ENCODE data around the gene PSAT1.
"Not testable (repeated sequence)": the region's sequence is repeated elsewhere in the genome, so short reads cannot be mapped to it uniquely, and the experiment has no call there.

Gene PSAT1

DNA sequence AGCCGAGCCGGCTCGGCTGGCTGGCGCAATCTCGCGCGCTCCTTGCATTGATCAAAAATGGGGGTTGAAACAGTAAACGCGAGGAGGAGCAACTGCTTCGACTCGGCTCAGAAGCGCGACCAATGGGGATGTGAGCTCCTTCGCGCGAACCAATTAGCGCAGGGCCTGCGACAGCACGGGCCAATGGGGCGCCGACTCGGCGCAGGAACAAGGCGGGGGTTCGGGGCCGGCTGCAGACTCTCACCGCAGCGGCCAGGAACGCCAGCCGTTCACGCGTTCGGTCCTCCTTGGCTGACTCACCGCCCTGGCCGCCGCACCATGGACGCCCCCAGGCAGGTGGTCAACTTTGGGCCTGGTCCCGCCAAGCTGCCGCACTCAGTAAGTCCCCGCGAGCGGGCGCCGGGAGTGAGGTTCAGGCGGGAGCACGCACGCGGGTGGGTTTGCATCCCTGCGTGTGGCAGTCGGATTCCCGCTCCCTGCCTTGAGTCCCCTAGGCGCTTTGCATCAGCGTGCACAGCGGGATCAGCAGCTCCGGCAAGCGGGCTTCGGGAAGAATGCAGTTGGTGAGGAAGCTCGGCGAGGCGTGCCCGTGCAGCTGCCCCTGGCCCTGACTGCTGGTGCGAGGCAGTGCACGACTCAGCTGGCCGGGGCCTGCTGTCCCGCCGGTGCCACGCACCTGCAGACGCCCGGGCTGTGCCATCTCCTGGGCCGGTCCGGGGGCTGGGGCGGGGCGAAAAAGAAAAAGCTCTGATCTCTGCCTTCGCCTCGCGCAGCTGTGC is at the start of gene PSAT1:
PSAT1 (plus strand) TSS at position 233 of the 779 bp plus-strand sequence; CDS start at position 319, 86 bp downstream.
- DNase-seq: peak; percentile 68

DNA sequence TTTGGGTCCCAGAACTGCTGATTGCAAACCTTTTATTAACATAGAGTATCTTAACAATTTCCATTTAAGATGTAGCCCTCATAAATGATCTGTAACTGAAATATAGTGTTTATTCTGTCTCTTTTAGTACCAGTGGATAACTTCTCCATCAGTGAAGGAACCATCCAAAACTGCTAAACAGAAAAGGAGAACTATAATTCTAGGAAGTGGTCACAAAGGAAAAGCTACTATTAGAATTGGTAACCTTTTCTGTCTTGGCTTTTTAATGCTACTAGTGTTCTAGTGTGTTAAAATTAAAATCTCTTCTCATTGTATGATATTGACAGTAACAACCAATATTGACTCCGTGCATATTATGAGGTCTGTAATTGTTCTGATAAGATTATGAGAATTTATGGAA is 48.3 kb upstream of the PSAT1 start:
- no peak for DNase-seq

DNA sequence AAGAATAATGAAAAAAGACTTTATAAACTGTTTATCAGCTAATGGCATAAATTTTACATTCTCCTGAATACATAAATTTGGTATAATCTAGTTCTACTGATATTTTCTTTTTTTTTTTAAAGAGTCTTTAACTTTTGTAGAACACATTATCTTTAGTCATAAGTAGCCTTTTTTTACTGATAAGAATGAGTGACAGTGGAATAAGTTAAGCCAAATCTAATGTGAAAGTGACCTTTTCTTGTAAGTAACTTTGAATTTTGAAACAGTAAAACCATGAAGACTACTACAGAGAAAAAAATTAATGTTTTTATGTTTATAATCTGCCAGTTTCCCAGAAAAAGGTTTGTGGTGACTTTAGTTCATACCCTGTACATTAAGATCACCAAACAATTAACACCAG is 47.4 kb upstream of the PSAT1 start:
- DNase-seq: no peak

DNA sequence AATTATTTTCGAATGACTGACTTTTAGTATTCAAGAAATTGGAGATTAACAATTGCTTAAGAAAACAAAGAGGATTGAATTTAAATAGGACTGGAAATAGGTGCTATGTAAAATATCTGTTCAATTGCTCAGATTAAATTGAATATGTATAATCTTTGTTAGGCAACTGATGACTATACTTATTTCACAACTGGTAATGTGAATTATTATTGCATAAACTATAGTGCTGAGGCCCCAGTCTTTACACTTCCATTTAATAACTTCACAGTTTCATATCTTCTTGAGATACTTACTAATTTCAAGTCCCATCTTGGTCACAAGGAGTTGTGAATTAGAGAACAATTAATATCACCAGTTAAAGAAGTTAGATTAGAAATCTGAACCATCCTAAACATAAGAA is 44.3 kb upstream of the PSAT1 start:
- DNase-seq: no peak

DNA sequence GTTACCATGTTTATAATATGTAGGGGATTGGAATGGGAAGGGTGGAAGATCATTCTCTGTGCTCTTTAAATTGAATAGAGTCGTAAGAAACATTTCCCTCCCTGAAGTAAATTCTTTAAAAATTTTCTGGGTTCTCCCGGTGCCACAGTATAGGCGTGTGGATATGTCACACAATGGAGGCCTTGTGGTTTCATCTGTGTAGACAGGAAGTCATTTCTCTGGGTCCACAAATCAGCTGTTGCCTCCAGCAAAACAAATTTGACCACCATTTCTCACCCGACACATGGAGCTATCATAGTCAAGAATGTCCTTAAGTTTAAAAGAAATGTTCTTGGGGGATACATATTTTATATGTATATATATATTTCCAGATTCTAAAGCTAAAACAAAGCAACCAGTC is 43.6 kb upstream of the PSAT1 start:
- no peak for DNase-seq

DNA sequence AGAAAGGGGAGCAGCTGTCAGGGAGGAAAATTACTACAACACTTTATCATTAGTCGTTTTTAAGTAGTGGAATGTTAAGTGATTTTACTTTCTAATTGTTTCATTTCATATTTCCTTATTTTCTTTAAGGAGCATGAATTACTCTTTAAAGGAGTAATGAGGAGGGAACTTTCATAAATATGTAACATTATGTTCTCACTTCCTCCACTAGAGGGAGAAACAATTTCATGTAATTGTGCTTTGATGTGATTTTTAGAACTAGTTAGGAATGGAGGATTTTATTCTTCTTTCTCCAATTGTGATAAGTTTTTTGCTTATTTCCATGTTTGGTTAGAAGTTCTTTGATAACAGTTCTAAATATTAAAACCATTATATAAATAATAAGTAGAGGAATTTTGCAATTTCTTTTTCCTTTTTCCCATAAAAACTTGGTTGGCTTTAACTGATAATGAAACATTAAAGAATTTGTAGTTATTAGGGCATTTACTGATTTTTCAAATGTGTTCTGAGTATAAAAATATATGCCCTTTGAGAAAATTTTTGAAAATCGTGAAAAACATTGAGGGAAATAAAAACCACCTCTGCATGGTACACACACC is 35.4 kb upstream of the PSAT1 start:
- no peak for DNase-seq

DNA sequence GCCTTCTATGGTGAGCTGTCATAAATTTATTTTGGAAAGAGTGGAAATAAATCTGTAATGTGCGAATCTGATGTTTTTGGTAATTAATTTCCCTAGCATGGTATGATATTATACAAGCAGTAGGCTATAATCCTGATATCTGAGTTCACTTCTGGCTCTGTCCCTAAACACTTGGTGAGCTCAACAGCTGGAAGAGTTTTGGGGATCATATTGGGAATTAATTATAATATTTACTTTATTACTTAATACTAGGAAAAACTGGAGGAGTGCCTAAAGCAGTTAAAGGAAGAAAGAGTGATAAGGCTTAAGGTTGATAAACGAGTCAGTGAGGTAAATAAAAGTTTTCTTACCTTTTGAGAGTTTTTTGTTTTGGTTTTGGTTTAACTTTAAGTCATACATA is 34.3 kb upstream of the PSAT1 start:
- no peak for DNase-seq

DNA sequence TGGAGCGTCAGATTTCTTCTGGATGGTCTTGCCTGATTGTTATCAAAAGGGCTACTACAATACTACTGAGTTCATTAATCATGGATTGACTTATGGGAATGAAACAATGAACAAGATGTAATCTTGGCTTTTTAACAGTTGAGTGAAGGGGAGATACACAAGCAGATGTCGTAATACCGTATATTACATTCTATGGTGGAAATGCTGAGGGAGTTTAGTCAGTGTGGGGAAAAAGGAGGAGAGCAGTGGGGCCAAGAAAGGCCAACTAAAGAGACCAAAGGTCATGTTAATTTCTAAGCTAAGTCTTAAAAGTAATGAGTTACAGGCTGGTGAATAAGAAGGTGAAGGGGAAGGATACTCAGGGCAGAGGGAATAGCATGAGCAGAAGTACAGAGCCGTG is 29.0 kb upstream of the PSAT1 start:
- no peak for DNase-seq

DNA sequence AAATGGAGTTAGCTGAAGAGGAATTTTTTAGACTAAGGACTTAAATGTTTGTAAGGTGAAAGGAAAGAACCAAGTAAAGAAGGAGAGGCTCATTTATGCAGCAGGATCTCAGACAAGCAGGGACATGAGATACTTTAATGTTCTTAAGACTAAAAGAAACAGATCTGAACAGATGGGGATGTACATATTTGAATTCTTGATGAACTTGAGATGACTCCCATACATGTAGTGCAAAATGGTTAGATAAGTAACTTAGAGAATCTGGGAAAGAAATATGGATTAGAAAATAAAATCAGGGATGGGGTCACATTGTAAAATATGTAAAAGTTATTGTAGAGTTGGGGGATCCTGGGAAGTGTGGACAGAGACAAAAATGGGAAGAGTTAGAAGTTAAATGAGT is 27.1 kb upstream of the PSAT1 start:
- DNase-seq: peak; percentile 13

DNA sequence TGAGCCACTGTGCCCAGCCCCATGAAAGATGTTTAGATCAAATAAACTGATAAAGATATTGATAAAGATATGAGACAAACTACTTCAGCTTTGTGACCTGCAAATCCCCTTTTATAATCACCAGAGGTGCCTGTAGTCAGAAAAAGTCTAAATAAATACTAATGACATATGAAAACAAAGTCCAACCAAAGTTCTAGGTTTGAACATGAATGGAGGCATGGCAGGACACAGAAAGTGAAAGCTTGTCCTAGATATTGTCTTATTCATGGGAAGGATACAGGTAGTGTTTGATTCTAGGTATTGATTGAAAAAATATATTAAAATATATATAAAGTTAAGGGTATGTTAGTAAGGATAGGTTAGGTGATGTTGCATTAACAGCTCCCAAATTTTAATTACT is 24.6 kb upstream of the PSAT1 start:
- DNase-seq: no peak

DNA sequence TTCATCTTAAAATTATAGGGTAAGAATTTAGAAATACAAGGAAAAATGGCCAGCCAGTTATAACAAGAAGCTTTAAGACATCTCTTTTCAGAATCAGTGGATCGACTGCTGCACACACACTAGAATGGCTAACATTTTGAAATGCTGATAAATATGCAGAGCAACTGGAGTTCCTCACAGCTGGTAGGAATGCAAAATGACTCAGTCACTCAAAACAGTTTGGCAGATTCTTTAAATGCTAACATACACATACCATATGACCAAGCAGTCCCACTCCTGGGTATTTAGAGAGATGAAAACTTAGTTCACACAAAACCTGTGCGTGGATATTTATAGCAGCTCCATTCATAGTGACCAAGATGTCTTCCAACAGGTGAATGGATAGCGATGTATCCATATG is 23.2 kb upstream of the PSAT1 start:
- DNase-seq: no peak

DNA sequence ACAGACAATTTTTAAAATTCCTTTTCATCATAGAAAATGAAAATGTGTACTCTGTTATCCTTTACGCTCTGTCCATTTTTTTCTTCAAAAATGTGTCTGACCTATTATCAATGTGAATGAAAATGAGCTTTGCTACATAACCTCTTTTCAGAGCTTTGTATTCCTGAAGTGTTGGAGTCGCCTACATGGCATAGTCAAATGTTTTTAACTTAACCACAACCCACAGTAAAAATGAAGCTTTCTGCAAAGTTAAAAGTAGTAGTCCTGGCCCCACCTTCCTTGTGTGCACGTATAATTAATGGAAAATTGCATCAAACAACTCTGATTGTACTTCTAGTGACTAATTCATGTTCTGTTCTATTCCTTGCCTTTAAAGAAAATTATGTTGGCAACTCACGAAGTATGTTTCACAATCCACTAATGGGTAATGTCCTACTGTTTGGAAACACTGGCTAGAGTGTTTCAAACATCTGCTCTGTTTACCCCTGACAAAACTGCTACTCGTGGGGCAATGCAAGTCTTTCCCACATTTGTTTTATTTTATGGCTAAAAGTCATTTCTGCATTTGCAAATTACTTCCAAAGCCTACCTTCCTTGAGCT is 18.6 kb upstream of the PSAT1 start:
- no peak for DNase-seq

DNA sequence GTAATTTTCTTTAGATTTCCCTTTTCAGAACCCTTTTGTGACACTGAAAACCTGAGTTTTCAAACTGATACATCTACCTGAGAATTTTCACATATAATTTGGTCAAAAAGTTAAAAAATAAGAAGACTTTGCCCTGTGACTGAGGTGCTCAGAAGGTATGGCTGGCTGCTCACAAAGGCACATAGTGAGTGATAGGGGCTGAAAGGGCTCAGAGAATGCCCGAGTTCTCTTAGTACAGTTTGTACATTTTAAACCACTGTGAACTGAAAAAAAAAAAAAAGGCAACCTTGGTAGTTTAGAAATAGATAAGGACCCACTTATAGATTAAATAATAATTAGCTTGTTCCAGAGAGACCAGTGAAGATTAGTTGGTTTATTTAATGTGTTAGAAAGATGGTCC is 18.1 kb upstream of the PSAT1 start:
- DNase-seq: no peak

DNA sequence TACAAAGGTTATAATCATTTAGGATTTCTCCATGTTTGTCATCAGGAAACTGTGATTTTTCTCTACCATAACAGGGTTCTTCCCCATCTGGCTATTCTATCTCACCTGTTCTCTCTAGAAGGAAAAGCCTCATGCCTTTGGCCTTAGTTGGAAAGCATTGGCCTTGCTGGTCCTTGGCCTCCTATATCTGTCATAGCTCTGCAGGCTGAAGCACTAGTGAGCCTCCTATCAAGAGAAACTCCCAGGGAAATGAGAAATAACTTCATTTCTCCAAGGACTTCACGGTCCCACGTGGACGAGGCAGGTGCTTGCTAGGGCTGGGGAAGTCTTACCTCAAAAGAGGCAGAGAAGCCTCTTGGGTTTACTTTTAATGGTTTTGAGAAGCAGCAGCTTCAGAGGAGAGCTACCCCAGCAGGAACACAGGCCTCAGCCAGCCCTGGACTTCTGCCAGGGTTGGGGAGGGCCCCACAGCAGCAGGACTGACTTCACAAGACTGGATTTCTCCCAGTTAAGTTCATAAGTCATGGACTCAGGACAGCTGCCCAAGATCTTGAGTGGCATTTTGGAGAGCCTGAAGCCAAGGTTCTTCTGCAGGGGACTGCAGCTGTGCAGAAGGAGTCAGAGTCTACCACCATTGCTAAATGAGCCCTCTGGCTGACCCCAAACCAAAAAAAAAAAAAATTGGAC is 15.8 kb upstream of the PSAT1 start:
- no peak for DNase-seq

DNA sequence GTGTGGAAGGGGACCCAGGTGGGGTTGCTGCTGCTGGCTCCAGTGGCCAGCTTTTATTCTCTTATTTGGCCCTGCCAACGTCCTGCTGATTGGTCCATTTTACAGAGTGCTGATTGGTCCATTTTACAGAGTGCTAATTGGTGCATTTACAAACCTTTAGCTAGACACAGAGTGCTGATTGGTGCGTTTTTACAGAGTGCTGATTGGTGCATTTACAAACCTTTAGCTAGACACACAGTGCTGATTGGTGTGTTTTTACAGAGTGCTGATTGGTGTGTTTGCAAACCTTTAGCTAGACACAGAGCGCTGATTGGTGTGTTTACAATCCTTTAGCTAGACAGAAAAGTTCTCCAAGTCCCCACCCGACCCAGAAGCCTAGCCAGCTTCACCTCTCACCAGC is 12.7 kb upstream of the PSAT1 start:
- not testable (repeated sequence) for DNase-seq

DNA sequence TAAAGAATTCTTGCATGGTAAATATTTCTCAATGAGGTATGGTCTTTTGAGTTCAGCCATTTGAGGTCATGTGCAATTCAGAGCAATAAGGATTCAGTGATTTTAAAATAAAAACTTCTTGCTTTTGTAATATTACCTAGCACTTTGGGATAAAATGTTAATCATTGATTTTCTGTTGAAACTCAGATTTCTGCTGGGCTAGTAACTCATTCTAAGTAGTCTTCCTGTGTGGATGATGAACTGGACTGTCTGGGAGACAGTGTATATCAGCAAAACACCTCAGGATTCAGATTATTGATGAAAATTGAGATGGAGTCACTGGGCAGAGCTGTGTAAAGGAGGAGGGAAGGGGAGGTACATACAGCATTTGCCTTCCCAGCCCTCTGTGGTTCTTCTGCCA is 10.8 kb upstream of the PSAT1 start:
- DNase-seq: no peak

DNA sequence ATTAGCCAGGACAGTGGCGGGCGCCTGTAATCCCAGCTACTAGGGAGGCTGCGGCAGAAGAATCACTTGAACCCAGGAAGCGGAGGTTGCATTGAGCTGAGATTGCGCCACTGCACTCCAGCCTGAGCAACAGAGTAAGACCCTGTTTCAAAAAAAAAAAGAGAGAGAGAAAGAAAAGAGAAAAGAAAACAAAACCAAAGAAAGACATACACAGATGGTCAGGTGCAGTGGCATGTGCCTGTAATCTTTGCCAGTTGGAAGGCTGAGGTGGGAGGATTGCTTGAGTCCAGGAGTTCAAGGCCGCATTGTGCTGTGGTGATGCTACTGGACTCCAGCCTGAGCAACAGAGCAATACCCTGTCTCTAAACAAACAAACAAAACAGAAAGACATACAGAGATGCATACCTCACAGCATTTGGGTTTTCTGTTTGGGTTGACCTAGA is 10.0 kb upstream of the PSAT1 start:
- DNase-seq: no peak

DNA sequence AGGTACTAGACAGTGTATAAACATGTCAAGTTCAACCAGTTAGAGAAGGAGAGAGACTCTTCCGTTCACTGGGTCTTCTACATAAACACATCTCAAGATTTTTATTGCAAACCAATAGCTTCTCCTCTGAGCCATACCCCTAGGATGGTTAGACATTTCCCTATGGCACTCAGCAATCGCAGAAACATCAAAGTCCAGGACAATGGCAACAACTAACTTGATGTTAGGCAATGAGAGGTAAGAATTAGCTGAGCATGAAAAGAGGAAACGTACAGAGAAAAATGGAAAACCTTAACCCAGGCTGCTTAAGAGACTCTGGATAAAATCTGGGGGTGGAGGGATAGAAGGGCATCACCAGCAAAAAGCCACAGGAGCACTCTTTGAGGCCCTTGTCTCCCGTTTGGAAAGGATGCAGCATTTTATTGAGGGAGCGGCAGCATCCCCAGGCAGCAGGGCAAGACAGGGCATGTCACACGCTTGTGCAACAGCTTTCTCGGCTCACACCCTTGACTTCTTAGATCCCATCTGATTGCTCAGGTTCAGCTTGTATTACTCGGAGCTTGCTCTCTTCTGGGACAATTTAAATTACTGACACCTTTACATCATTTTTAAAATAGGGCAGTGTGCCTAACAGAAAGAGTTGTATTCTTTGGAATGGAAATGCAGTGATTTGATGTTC is 8.6 kb upstream of the PSAT1 start:
- no peak for DNase-seq

DNA sequence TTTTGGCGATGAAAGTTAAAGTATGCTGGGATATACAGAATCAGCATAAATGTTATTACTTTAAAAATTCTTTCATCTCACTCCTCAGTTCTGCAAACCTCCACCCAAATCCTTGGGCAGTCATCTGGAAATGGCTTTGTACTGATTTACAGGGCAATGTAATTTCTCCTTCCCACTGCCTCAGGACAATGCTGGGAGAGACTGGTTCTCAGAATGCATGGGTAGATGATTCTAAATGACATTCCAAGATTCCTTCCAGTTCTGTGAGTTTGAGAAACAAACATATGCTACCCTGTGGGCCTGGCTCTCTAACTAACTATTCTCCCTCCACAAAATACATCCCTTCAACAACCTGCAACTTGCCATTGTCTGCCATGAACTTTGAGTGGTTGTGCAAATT is 7.5 kb upstream of the PSAT1 start:
- no peak for DNase-seq

DNA sequence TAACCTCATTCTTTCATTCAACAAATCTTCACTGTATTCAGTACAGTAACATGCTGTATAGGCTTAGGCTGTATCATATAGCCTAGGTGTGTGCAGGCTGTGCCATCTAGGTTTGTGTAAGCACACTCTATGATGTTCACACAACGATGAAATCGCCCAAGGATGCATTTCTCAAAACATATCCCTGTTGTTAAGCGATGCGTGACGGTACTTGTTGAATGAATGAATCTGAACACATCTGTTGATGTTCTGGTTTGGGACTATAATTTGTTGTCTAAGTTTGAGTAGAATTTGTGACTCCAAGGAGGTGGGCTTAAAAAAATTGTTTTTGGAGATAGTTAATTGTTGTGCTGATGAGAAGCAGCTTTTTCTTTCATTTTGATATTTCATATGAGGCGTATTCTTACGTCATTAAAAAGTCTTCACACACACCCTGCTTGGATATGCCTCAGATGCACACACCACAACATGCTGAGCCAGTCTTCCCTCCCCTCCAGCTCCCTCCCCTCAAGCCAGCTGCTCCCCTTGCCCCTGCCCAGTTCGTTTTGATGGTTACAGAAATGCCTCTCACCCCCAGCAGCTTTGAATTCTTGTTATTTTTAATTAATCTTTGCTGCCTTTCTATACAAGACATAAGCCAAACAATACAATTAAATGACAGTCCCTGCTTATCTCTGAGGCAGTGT is 5.5 kb upstream of the PSAT1 start:
- no peak for DNase-seq

DNA sequence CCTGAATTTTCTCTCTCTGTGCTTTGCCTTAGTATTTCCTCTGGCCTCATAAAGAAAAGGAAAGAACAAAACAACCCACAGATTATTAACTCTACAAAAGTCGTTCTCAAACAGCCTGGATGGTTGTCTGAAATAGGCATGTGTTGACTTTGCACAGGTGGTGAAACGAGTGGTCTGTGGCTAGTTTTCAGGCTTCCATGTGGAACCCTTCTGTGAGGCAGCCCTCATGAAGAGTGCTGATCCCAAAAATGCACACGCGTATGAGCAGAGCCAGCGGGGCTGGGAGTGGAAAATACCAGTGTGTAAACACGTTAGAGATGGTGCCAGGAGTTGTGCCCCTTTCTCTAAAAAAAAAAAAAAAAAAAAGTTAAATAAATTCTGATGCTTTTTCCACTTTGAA is 4.9 kb upstream of the PSAT1 start:
- no peak for DNase-seq

DNA sequence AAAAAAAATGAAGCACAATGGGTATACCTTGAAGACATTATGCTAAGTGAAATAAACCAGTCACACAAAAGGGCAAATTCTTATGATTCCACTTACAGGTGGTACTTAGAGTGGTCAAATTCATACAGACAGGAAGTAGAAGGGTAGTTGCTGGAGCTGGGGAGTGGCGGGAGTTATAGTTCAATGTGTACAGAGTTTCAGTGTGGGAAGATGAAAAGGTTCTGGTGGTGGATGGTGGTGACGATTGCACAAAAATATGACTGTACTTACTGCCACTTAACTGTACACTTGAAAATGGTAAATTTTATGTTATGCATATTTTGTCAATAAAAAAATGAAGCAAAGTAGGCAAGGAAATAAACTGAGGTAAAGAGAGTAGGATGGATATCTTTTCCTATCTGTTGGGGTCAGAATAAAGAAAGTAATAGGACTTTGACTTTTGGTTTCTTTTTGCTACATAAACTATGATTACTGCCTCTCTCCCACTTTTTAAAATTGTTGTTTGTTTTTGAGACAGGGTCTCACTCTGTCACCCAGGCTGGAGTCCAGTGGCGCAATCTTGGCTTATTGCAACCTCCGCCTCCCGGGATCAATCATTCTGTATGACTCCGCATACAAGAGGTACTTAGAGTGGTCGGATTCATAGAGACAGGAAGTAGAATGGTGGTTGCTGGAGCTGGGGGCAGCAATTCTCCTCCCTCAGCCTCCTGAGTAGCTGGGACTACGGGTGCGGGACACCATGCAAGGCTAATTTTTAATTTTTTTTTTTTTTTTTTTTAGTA is 4.0 kb upstream of the PSAT1 start:
- DNase-seq: no peak

Data from NCI-H524 treated with DMSO at 0.1 percent for 48 hours (cell line).